Natural killer cell (primary cell): ENCODE results near the gene FBN1. TPM values are rescaled to one million over a fixed set of nuclear protein-coding genes. Genes with fewer than 3 reads are reported as not detected.

Experiments
- ATAC-seq, 3 donors: fragments of 150-1000 bp in 2 of 3; fragments of 200-7000 bp in 1 of 3; cut with Tn5 transposase; 1 replicate in 1 of 3; 2 replicates in 2 of 3; pipeline ENCODE4 v1.10.0; 2021; ENCODE audit warnings: mild to moderate bottlenecking in 2 of 3, moderate library complexity in 2 of 3
- DNase-seq, 2 donors: peaks; one replicate each; pipeline versions ENCODE4 v3.0.0 to v3.0.0-alpha.2; 2013 to 2021; ENCODE audit warnings: mixed read lengths in 1 of 2
- H3K27ac ChIP-seq: one replicate; pipeline ENCODE4 v1.5.1; 2013; ENCODE audit warnings: mild to moderate bottlenecking, low read length
- H3K27me3 ChIP-seq: one replicate; pipeline ENCODE4 v1.6.1; 2013; ENCODE audit warnings: low read length; ENCODE audit not compliant: control insufficient read depth, insufficient read depth
- H3K36me3 ChIP-seq: one replicate; pipeline ENCODE4 v1.6.1; 2013; ENCODE audit warnings: low read length; ENCODE audit not compliant: control insufficient read depth, insufficient read depth
- H3K4me1 ChIP-seq: one replicate; pipeline ENCODE4 v1.6.1; 2013; ENCODE audit warnings: low read length; ENCODE audit not compliant: control insufficient read depth, insufficient read depth
- H3K4me3 ChIP-seq: one replicate; pipeline ENCODE4 v1.5.1; 2013; ENCODE audit warnings: low read length
- H3K9me3 ChIP-seq: one replicate; pipeline ENCODE4 v1.6.1; 2013; ENCODE audit warnings: low read length; ENCODE audit not compliant: control insufficient read depth, insufficient read depth
- H3K27ac Mint-ChIP-seq, 2 donors: one replicate each; pipeline ENCODE4 v1.8.0; 2022; ENCODE audit warnings: mild to moderate bottlenecking in 2 of 2, mixed read lengths in 2 of 2, moderate library complexity in 1 of 2
- H3K27me3 Mint-ChIP-seq, 2 donors: one replicate each; pipeline ENCODE4 v1.8.0; 2022; ENCODE audit warnings: low read depth in 2 of 2, mixed read lengths in 2 of 2
- H3K36me3 Mint-ChIP-seq: one replicate; pipeline ENCODE4 v1.8.0; 2022; ENCODE audit warnings: mixed read lengths
- H3K4me1 Mint-ChIP-seq, 2 donors: one replicate each; pipeline ENCODE4 v1.8.0; 2022; ENCODE audit warnings: mixed read lengths in 2 of 2
- H3K4me3 Mint-ChIP-seq: one replicate; pipeline ENCODE4 v1.8.0; 2022; ENCODE audit warnings: mild to moderate bottlenecking, moderate library complexity, mixed read lengths
- H3K9me3 Mint-ChIP-seq, 2 donors: one replicate each; pipeline ENCODE4 v1.8.0; 2022; ENCODE audit warnings: mixed read lengths in 2 of 2
- WGBS: methylation state at CpG from one replicate; pipeline ENCODE4 v1.1.7; 2013; ENCODE audit warnings: missing lambda C conversion rate; ENCODE audit not compliant: insufficient coverage; 5-methylcytosine and 5-hydroxymethylcytosine counted together
- intact Hi-C: fragments of 100-400 bp; cut with micrococcal nuclease; formaldehyde crosslinking; loops from one replicate; pipeline ENCODE4 v1.14.2; 2022
- total RNA-seq, 4 donors: library from RNA; stranded (reverse); fragments of 120-200 nt in 1 of 4; gene quantifications; one replicate each; pipeline versions ENCODE4 v1.2.3 to v1.2.4, GENCODE V29; 2013 to 2022
- TF ChIP-seq, protein P1 (sequence below): fragments of 200-600 bp; IDR thresholded peaks from one replicate; pipeline ENCODE4 v1.8.0; 2022; ENCODE audit warnings: antibody characterized with exemption

Gene FBN1
- total RNA-seq, 3 donors from 2014 or later (not counting 1 experiment from before 2014, with no cell fraction given) = 0.33 to 0.54 (median 0.33) TPM

DNA sequence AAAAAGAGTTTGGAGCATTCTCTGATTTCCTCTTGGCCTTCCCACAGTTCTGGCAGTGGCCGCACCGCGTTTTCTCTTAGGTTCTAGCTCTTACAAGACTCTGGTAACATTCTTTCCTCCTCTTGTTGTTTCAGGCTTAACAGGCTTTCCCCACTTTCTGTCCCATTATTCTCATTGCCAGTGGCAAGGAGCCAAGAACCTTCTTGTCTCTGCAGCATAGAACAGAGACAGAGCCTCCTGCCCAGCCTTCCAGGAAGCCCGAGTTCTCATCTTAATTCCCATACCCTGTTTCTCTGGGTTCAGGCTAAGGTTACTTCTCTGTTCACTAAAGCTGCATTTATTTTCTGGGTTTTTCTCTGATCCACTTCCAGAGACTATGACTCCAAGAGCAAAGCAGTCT is 253.2 kb downstream of the FBN1 start:
- TF ChIP-seq, protein P1, sequence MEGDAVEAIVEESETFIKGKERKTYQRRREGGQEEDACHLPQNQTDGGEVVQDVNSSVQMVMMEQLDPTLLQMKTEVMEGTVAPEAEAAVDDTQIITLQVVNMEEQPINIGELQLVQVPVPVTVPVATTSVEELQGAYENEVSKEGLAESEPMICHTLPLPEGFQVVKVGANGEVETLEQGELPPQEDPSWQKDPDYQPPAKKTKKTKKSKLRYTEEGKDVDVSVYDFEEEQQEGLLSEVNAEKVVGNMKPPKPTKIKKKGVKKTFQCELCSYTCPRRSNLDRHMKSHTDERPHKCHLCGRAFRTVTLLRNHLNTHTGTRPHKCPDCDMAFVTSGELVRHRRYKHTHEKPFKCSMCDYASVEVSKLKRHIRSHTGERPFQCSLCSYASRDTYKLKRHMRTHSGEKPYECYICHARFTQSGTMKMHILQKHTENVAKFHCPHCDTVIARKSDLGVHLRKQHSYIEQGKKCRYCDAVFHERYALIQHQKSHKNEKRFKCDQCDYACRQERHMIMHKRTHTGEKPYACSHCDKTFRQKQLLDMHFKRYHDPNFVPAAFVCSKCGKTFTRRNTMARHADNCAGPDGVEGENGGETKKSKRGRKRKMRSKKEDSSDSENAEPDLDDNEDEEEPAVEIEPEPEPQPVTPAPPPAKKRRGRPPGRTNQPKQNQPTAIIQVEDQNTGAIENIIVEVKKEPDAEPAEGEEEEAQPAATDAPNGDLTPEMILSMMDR = no peak
- Histone ChIP-seq H3K27me3 (no peaks in the 10 kb centered on the region), H3K36me3 (no peaks in the 10 kb centered on the region), H3K9me3 (no peaks in the 10 kb centered on the region), H3K27ac (no peak overlapping the region), H3K4me1 (no peaks in the 10 kb centered on the region), H3K4me3 (no peak overlapping the region)
- Mint-ChIP-seq H3K4me3 (no peak overlapping the region), H3K27ac (no peak overlapping the region), H3K36me3 (no peaks in the 10 kb centered on the region), H3K9me3 (no peaks in the 10 kb centered on the region), H3K4me1 (no peaks in the 10 kb centered on the region), H3K27me3 (peaks cover 6 to 8% of the 10 kb centered on the region in 2 donors)
- no peak for DNase-seq
- no peak for ATAC-seq
- 66% methylated on average over 4 of the region's 4 CpGs for WGBS
- intact Hi-C loops = no loop called here

DNA sequence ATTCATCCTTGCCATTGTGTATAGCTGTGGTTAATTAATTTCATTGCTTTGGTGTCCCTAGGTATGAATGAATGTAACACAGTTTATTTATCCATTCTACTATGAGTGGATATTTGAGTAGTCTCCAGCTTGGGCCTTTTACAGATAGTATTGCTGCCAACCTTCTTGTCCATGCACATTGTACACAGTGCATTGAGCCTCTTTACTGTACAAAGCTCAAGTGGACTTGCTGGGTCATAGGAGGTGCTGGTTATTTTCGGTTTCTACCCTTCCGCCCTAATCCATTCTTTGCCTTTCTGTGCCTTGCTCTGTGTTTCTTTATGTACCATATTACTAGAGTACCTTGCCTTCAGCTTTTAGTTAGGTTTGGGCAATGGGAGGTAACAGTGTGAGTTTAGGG is 253.6 kb downstream of the FBN1 start:
- H3K4me3 ChIP-seq = no peak overlapping the region
- H3K27me3 Mint-ChIP-seq = peaks cover 6 to 8% of the 10 kb centered on the region in 2 donors
- no peaks in the 10 kb centered on the region for H3K4me1 ChIP-seq
- no peaks in the 10 kb centered on the region for H3K9me3 ChIP-seq
- no peaks in the 10 kb centered on the region for H3K27me3 ChIP-seq
- H3K27ac Mint-ChIP-seq = no peak overlapping the region
- intact Hi-C loops = no loop called here
- TF ChIP-seq, protein P1 = no peak
- DNase-seq = no peak
- no peaks in the 10 kb centered on the region for H3K36me3 Mint-ChIP-seq
- no peak for ATAC-seq
- no peaks in the 10 kb centered on the region for H3K36me3 ChIP-seq
- no peaks in the 10 kb centered on the region for H3K4me1 Mint-ChIP-seq
- no peak overlapping the region for H3K4me3 Mint-ChIP-seq
- H3K27ac ChIP-seq = no peak overlapping the region
- WGBS = no CpG with 5 or more reads among the region's 2 CpGs
- H3K9me3 Mint-ChIP-seq = no peaks in the 10 kb centered on the region

DNA sequence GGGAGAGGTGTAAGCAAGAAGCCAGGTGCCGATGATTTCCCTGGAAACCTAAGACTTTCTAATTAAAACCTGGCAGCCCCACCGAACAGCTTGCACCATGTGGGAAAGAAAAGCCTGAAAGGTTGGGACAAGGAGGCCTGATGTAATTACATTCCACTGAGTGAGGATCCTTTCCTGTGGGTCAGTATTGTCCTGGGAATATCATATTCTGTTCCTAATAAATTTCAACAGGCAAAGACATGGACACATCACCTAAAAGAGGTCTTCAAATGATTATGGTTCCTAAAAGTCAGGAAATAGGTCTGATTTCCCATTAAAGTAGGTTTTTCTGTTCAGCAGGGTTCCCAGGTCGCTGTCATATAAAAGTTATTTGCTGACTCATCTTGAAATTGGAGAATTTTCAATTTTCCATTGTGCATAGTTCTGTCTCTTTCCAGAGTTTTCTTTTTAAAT is 255.8 kb downstream of the FBN1 start:
- TF ChIP-seq, protein P1 = no peak
- Mint-ChIP-seq H3K9me3 (no peaks in the 10 kb centered on the region), H3K27ac (no peak overlapping the region), H3K4me3 (no peak overlapping the region), H3K27me3 (peaks cover 9 to 19% of the 10 kb centered on the region in 2 donors), H3K36me3 (no peaks in the 10 kb centered on the region), H3K4me1 (no peaks in the 10 kb centered on the region)
- H3K27ac ChIP-seq = no peak overlapping the region
- intact Hi-C loops = no loop called here
- no peak overlapping the region for H3K4me3 ChIP-seq
- DNase-seq = no peak
- no peaks in the 10 kb centered on the region for H3K9me3 ChIP-seq
- H3K4me1 ChIP-seq = no peaks in the 10 kb centered on the region
- 88% methylated on average over 3 of the region's 3 CpGs for WGBS
- H3K36me3 ChIP-seq = no peaks in the 10 kb centered on the region
- no peaks in the 10 kb centered on the region for H3K27me3 ChIP-seq
- ATAC-seq = no peak

DNA sequence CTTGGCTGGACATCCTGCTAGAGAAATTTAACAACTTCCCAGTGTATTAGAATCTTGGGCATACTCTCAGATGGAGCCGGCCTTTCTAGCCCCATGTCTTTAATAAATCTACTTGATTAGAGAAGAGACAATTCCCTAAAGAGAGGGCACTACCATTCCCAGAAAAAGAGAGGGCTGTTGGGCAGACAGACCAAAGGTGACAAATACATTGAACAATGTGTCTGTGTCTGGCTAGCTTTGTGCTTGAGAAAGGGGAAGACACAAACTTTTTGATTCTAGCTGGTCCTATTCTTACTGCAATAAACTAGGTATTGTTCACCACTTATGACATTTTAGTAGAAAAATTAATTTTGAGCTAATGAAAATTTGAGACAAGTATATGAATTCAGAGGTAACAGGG is 256.6 kb downstream of the FBN1 start:
- no peaks in the 10 kb centered on the region for H3K9me3 ChIP-seq
- peaks cover 9 to 19% of the 10 kb centered on the region in 2 donors for H3K27me3 Mint-ChIP-seq
- no peaks in the 10 kb centered on the region for H3K4me1 Mint-ChIP-seq
- H3K36me3 Mint-ChIP-seq = no peaks in the 10 kb centered on the region
- no peak overlapping the region for H3K27ac ChIP-seq
- TF ChIP-seq, protein P1 = no peak
- no peaks in the 10 kb centered on the region for H3K9me3 Mint-ChIP-seq
- no peak overlapping the region for H3K27ac Mint-ChIP-seq
- no peak overlapping the region for H3K4me3 Mint-ChIP-seq
- ATAC-seq (no peak), DNase-seq (no peak)
- no peaks in the 10 kb centered on the region for H3K4me1 ChIP-seq
- no peaks in the 10 kb centered on the region for H3K27me3 ChIP-seq
- 100% methylated on average over 1 of the region's 1 CpG for WGBS
- no peak overlapping the region for H3K4me3 ChIP-seq
- H3K36me3 ChIP-seq = no peaks in the 10 kb centered on the region
- intact Hi-C loops = no loop called here
